NB4 (cell line): ENCODE results near the gene GPR151.

Experiments used
- CTCF ChIP-seq: IDR thresholded peaks from one replicate; pipeline ENCODE4 v1.5.1; 2012; ENCODE audit warnings: low read depth, low read length
- MAX ChIP-seq: IDR thresholded peaks from 2 replicates; pipeline ENCODE4 v1.6.1; 2011; ENCODE audit warnings: low read depth, low read length

- TF ChIP-seq CTCF, result no peak
- TF ChIP-seq MAX, result no peak
These were observed 45.7 kb upstream of the GPR151 start for GRCh38 chr5:146561711-146562110.
